Endodermal cell (in vitro differentiated cells): ENCODE measurements around the gene COL20A1. TPM values are rescaled to one million over a fixed set of nuclear protein-coding genes. Genes with fewer than 3 reads are reported as not detected.

Experiments used
- DNase-seq: peaks from one replicate; pipeline ENCODE4 v3.0.0-alpha.2; 2017
- H3K27ac ChIP-seq: 2 replicates; pipeline ENCODE4 v1.5.1; 2013; ENCODE audit warnings: mild to moderate bottlenecking, low read depth, low read length, moderate library complexity
- H3K27me3 ChIP-seq: 2 replicates; pipeline ENCODE4 v1.6.1; 2013; ENCODE audit warnings: mild to moderate bottlenecking, low read length, moderate library complexity; ENCODE audit not compliant: insufficient read depth, control insufficient read depth, poor library complexity, severe bottlenecking
- H3K36me3 ChIP-seq: 2 replicates; pipeline ENCODE4 v1.7.0; 2013; ENCODE audit warnings: mild to moderate bottlenecking, low read length, moderate library complexity; ENCODE audit not compliant: control insufficient read depth, insufficient read depth
- H3K4me1 ChIP-seq: one replicate; pipeline ENCODE4 v1.7.0; 2013; ENCODE audit warnings: low read length; ENCODE audit not compliant: control insufficient read depth, insufficient read depth
- H3K4me3 ChIP-seq: 2 replicates; pipeline ENCODE4 v1.5.1; 2013; ENCODE audit warnings: mild to moderate bottlenecking, low read length, moderate library complexity
- H3K9ac ChIP-seq: 2 replicates; pipeline ENCODE4 v1.6.1; 2013; ENCODE audit warnings: mild to moderate bottlenecking, low read length, moderate library complexity; ENCODE audit not compliant: poor library complexity, severe bottlenecking; ENCODE audit errors: extremely low read depth
- H3K9me3 ChIP-seq: 2 replicates; pipeline ENCODE4 v1.6.1; 2013; ENCODE audit warnings: mild to moderate bottlenecking, low read length, moderate library complexity; ENCODE audit not compliant: control insufficient read depth
- H3K27ac Mint-ChIP-seq: 2 replicates; pipeline ENCODE4 v1.8.0; 2020; ENCODE audit warnings: mixed read lengths
- H3K27me3 Mint-ChIP-seq: 2 replicates; pipeline ENCODE4 v1.8.0; 2021; ENCODE audit warnings: mild to moderate bottlenecking, mixed read lengths; ENCODE audit not compliant: insufficient read depth
- H3K36me3 Mint-ChIP-seq: 2 replicates; pipeline ENCODE4 v1.8.0; 2020; ENCODE audit warnings: low read depth, mixed read lengths
- H3K4me1 Mint-ChIP-seq: 2 replicates; pipeline ENCODE4 v1.8.0; 2020; ENCODE audit warnings: mixed read lengths
- H3K4me3 Mint-ChIP-seq: 2 replicates; pipeline ENCODE4 v1.8.0; 2020; ENCODE audit warnings: mild to moderate bottlenecking, moderate library complexity, mixed read lengths
- H3K9me3 Mint-ChIP-seq: 2 replicates; pipeline ENCODE4 v1.8.0; 2020; ENCODE audit warnings: mild to moderate bottlenecking, mixed read lengths
- CTCF ChIP-seq: fragments of 200-600 bp; sonication (generic); conservative IDR thresholded peaks from 2 replicates; pipeline ENCODE4 v1.5.0; 2021; ENCODE audit warnings: antibody characterized with exemption, mild to moderate bottlenecking
- WGBS, 2 experiments: methylation state at CpG; one replicate each; pipeline versions ENCODE4 v1.1.5 to v1.1.7; 2013; ENCODE audit warnings: missing lambda C conversion rate in 2 of 2, mixed read lengths in 1 of 2; ENCODE audit not compliant: insufficient coverage in 1 of 2, insufficient read length in 1 of 2; 5-methylcytosine and 5-hydroxymethylcytosine counted together
- total RNA-seq, 2 donors: library from RNA; stranded (reverse); fragmentation: NEBNext Ultra II Directional in 1 of 2; extraction: Animal tissue kit (Norgen Biotek cat#: 25700) in 1 of 2; gene quantifications; 2 replicates in 1 of 2; 3 replicates in 1 of 2; pipeline ENCODE4 v1.2.1, GENCODE V29; 2021

COL20A1 gene
- total RNA-seq, 2 donors from 2014 or later: 0.44 TPM; not detected in 1

GRCh38 chr20:63357921-63358905 lies 65.2 kb downstream of the COL20A1 start:
- WGBS, 2 experiments: 91 to 97% methylated on average over 9 to 26 of the region's 26 CpGs
- Mint-ChIP-seq H3K9me3 (no peaks in the 10 kb centered on the region), H3K27me3 (peaks cover 20% of the 10 kb centered on the region), H3K27ac (no peak overlapping the region), H3K36me3 (no peaks in the 10 kb centered on the region), H3K4me3 (no peak overlapping the region), H3K4me1 (peaks cover 8% of the 10 kb centered on the region)
- no peak overlapping the region for H3K9ac ChIP-seq
- H3K4me3 ChIP-seq: no peak overlapping the region
- no peak overlapping the region for H3K27ac ChIP-seq
- H3K36me3 ChIP-seq: no peaks in the 10 kb centered on the region
- no peaks in the 10 kb centered on the region for H3K9me3 ChIP-seq
- peaks cover 28% of the 10 kb centered on the region for H3K27me3 ChIP-seq
- DNase-seq: no peak
- TF ChIP-seq CTCF: no peak
- no peaks in the 10 kb centered on the region for H3K4me1 ChIP-seq

GRCh38 chr20:63359164-63359934 lies 66.4 kb downstream of the COL20A1 start:
- no peak overlapping the region for H3K27ac ChIP-seq
- H3K4me3 Mint-ChIP-seq: no peak overlapping the region
- WGBS, 2 experiments: 91 to 94% methylated on average over 21 to 40 of the region's 42 CpGs
- no peak overlapping the region for H3K4me3 ChIP-seq
- H3K4me1 ChIP-seq: no peaks in the 10 kb centered on the region
- no peak for TF ChIP-seq CTCF
- H3K27me3 ChIP-seq: peaks cover 28% of the 10 kb centered on the region
- no peaks in the 10 kb centered on the region for H3K36me3 Mint-ChIP-seq
- no peaks in the 10 kb centered on the region for H3K36me3 ChIP-seq
- peaks cover 20% of the 10 kb centered on the region for H3K27me3 Mint-ChIP-seq
- no peak overlapping the region for H3K27ac Mint-ChIP-seq
- H3K4me1 Mint-ChIP-seq: peaks cover 8% of the 10 kb centered on the region
- no peak overlapping the region for H3K9ac ChIP-seq
- DNase-seq: no peak
- no peaks in the 10 kb centered on the region for H3K9me3 Mint-ChIP-seq
- no peaks in the 10 kb centered on the region for H3K9me3 ChIP-seq

- WGBS, 2 experiments: 61 to 74% methylated on average over 10 to 37 of the region's 38 CpGs
- H3K27ac ChIP-seq: no peak overlapping the region
- no peak for DNase-seq
- Mint-ChIP-seq H3K4me1 (peaks cover 8% of the 10 kb centered on the region), H3K36me3 (no peaks in the 10 kb centered on the region), H3K27me3 (peaks cover 20% of the 10 kb centered on the region), H3K27ac (no peak overlapping the region), H3K9me3 (no peaks in the 10 kb centered on the region), H3K4me3 (no peak overlapping the region)
- no peaks in the 10 kb centered on the region for H3K4me1 ChIP-seq
- no peaks in the 10 kb centered on the region for H3K36me3 ChIP-seq
- TF ChIP-seq CTCF: no peak
- H3K4me3 ChIP-seq: no peak overlapping the region
- peaks cover 28% of the 10 kb centered on the region for H3K27me3 ChIP-seq
- no peak overlapping the region for H3K9ac ChIP-seq
- no peaks in the 10 kb centered on the region for H3K9me3 ChIP-seq
Observed at GRCh38 chr20:63359937-63360849, 67.2 kb downstream of the COL20A1 start.
